ENCODE results near the gene CFAP43. TPM values are rescaled to one million over a fixed set of nuclear protein-coding genes. Genes with fewer than 3 reads are reported as not detected.

The CFAP43 gene
- total and polyA plus RNA-seq, 7 donors = 0.22 to 0.83 (median 0.55) TPM; not detected in 1

DNA sequence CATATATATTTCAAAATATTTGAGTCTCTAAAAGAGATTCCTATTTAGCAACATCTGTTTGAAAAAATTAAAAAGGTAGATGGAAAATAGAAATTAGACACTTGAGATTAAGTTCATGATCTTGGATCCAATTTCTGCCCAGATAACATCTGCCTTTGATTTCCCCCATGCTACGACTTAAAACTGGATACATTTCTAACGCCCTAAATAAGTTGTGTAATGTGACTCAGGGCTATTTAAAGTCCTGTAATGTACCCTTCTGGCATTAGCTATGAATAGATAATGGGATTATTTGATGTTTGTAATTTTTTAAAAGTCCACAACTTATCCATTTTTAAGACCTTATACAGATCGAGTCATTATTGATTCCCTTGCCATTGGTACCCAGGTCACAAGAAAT, 23.4 kb downstream of the CFAP43 start:
- no peak overlapping the region for H3K27ac ChIP-seq
- intact Hi-C loops (cut with DNase I) = loop anchor here (2.0 to 5.0 kb wide), 2 partner anchors 161 to 320 kb away; no protein-coding TSS in a partner anchor
- WGBS, 2 donors = 77 to 78% methylated on average over 3 of the region's 3 CpGs

DNA sequence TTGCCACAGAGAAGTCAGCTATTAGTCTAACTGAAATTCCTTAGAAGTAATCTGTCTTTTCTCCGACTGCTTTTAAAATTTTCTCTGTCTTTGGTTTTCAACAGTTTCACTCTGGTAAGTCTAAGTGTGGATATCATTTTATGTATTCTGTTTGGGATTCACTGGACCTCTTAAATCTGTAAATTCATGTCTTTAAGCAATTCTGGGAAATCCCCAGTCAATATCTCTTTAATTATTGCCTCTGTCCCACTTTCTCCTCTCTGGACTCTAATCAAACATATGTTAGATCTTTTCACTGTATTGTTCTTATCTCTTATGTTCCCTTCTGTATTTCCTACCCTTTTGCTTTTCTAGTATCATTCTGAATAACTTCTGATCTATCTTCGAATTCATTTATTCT, 29.9 kb downstream of the CFAP43 start:
- Histone ChIP-seq H3K4me3 (no peak overlapping the region), H3K9me3 (no peaks in the 10 kb centered on the region), H3K27me3 (no peaks in the 10 kb centered on the region), H3K36me3 (no peaks in the 10 kb centered on the region), H3K27ac (no peak overlapping the region), H3K4me1 (no peaks in the 10 kb centered on the region)
- TF ChIP-seq POLR2A (IDR thresholded peaks at IDR 0.05) (no peak), POLR2AphosphoS5 (IDR thresholded peaks at IDR 0.05) (no peak), EP300 (IDR thresholded peaks at IDR 0.05) (no peak)
- TF ChIP-seq, protein P1, sequence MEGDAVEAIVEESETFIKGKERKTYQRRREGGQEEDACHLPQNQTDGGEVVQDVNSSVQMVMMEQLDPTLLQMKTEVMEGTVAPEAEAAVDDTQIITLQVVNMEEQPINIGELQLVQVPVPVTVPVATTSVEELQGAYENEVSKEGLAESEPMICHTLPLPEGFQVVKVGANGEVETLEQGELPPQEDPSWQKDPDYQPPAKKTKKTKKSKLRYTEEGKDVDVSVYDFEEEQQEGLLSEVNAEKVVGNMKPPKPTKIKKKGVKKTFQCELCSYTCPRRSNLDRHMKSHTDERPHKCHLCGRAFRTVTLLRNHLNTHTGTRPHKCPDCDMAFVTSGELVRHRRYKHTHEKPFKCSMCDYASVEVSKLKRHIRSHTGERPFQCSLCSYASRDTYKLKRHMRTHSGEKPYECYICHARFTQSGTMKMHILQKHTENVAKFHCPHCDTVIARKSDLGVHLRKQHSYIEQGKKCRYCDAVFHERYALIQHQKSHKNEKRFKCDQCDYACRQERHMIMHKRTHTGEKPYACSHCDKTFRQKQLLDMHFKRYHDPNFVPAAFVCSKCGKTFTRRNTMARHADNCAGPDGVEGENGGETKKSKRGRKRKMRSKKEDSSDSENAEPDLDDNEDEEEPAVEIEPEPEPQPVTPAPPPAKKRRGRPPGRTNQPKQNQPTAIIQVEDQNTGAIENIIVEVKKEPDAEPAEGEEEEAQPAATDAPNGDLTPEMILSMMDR (IDR thresholded peaks at IDR 0.05) = no peak
- no peak for DNase-seq
- 93 to 99% methylated on average over 2 of the region's 2 CpGs for WGBS, 2 donors
- intact Hi-C loops (cut with DNase I) = no loop called here

More for the DNA sequence above, 23.4 kb downstream of the CFAP43 start:
- DNase-seq = no peak
- Histone ChIP-seq H3K4me1 (no peaks in the 10 kb centered on the region), H3K36me3 (no peaks in the 10 kb centered on the region), H3K4me3 (no peak overlapping the region), H3K9me3 (no peaks in the 10 kb centered on the region), H3K27me3 (no peaks in the 10 kb centered on the region)
- TF ChIP-seq POLR2A (IDR thresholded peaks at IDR 0.05) (no peak), POLR2AphosphoS5 (IDR thresholded peaks at IDR 0.05) (no peak), EP300 (IDR thresholded peaks at IDR 0.05) (no peak)
- TF ChIP-seq, protein P1 (IDR thresholded peaks at IDR 0.05) = no peak

DNA sequence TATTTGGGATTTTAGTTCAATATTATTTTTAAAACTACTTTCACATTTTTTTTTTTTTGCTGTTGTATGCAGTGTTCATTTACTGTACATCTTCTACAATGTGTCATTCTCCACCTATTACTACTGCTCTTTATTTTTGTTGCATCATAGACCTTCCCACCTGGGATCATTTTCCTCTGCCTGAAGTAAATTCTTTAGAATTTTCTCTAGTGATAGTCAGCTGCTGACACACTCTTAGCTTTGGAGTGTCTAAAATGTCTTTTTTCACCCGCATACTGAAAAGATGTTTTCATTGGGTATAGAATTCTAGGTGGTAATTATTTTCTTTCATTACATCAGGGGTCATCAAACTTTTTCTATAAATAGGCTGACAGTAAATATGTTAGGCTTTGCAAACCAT, 30.5 kb downstream of the CFAP43 start:
- H3K36me3 ChIP-seq = no peaks in the 10 kb centered on the region
- no peak for DNase-seq
- H3K4me3 ChIP-seq = no peak overlapping the region
- no peaks in the 10 kb centered on the region for H3K27me3 ChIP-seq
- 97 to 100% methylated on average over 1 of the region's 1 CpG for WGBS, 2 donors
- no peak overlapping the region for H3K27ac ChIP-seq
- TF ChIP-seq EP300 (IDR thresholded peaks at IDR 0.05) (no peak), POLR2AphosphoS5 (IDR thresholded peaks at IDR 0.05) (no peak)
- TF ChIP-seq, protein P1 (IDR thresholded peaks at IDR 0.05) = no peak
- no peaks in the 10 kb centered on the region for H3K9me3 ChIP-seq
- no peaks in the 10 kb centered on the region for H3K4me1 ChIP-seq
- intact Hi-C loops (cut with DNase I) = no loop called here

DNA sequence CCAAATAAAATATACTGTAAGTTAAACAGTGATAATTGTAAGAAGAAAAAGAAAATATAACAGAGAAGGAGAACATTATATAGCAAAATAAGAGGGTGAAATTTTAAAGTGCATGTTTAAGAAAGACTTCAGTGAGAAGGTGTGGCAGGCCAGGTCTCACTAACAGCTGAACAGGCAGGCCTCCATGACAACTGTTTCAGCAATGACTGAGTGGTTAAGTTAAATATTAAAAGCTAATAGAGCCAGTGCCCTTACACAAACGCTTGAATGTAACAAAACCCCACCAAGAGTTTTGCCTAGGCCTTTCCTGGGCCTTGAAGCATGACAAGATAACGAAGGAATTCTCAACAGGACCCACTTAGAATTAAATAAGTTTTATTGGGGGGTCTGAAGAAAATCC, 32.6 kb downstream of the CFAP43 start:
- Histone ChIP-seq H3K4me3 (no peak overlapping the region), H3K9me3 (no peaks in the 10 kb centered on the region), H3K36me3 (no peaks in the 10 kb centered on the region), H3K27me3 (no peaks in the 10 kb centered on the region), H3K4me1 (no peaks in the 10 kb centered on the region), H3K27ac (no peak overlapping the region)
- WGBS, 2 donors = 64 to 80% methylated on average over 2 of the region's 2 CpGs
- TF ChIP-seq, protein P1 (IDR thresholded peaks at IDR 0.05) = no peak
- TF ChIP-seq POLR2AphosphoS5 (IDR thresholded peaks at IDR 0.05) (no peak), EP300 (IDR thresholded peaks at IDR 0.05) (no peak), POLR2A (IDR thresholded peaks at IDR 0.05) (no peak)
- no peak for DNase-seq
- intact Hi-C loops (cut with DNase I) = no loop called here

DNA sequence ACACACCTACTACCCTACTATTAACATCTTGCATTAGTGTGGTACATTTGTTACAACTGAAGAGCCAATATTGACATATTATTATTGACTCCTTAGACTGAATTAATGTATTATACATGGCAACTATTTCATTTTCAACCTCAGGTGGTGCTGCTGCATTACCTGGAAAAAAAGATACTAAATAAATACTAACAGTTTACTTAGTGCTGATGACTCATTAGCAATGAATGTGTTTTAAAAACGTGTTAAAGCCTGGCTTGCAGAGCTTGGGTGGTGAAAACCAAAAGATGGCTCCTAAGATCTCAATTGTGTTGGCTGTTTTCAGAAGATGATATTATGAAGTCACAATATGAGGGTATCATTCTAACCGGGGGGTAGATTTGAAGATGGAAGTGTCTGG, 34.8 kb downstream of the CFAP43 start:
- no peaks in the 10 kb centered on the region for H3K36me3 ChIP-seq
- H3K9me3 ChIP-seq = no peaks in the 10 kb centered on the region
- TF ChIP-seq EP300 (IDR thresholded peaks at IDR 0.05) (no peak), POLR2A (IDR thresholded peaks at IDR 0.05) (no peak), POLR2AphosphoS5 (IDR thresholded peaks at IDR 0.05) (no peak)
- TF ChIP-seq, protein P1 (IDR thresholded peaks at IDR 0.05) = no peak
- no peak overlapping the region for H3K27ac ChIP-seq
- no peak overlapping the region for H3K4me3 ChIP-seq
- intact Hi-C loops (cut with DNase I) = no loop called here
- DNase-seq = no peak
- WGBS, 2 donors = 45 to 67% methylated on average over 2 of the region's 2 CpGs
- H3K4me1 ChIP-seq = no peaks in the 10 kb centered on the region
- H3K27me3 ChIP-seq = no peaks in the 10 kb centered on the region

Measured in sigmoid colon (tissue), 7 donors.